K562 (cell line): ENCODE results near the gene EBF4. TPM values are rescaled to one million over a fixed set of nuclear protein-coding genes. Genes with fewer than 3 reads are reported as not detected.

ENCODE experiments used
- BRD4 ChIP-seq: fragments of 200-600 bp; sonication (generic); IDR thresholded peaks from 2 replicates; pipeline ENCODE4 v1.6.1; 2017; ENCODE audit warnings: inconsistent platforms
- ERF ChIP-seq: fragments of 450-650 bp; formaldehyde crosslinking; IDR thresholded peaks from 2 replicates; pipeline ENCODE4 v1.4.0; 2020; ENCODE audit warnings: mild to moderate bottlenecking, mixed read lengths
- GTF2E2 ChIP-seq: fragments of 200-800 bp; sonication (Bioruptor generic); IDR thresholded peaks from 2 replicates; pipeline ENCODE4 v1.6.1; 2016; ENCODE audit warnings: missing genetic modification characterization, missing compliant biosample characterization
- HDAC1 ChIP-seq, 2 experiments: fragments of 450-650 bp; IDR thresholded peaks; 2 replicates each; pipeline ENCODE4 v1.6.1; 2016 to 2017; ENCODE audit warnings: inconsistent platforms in 1 of 2, mild to moderate bottlenecking in 1 of 2, moderate library complexity in 1 of 2
- KLF1 ChIP-seq: fragments of 450-650 bp; IDR thresholded peaks from 2 replicates; pipeline ENCODE4 v1.6.1; 2016; ENCODE audit warnings: missing genetic modification characterization, missing compliant biosample characterization
- MEF2A ChIP-seq: IDR thresholded peaks from 2 replicates; pipeline ENCODE4 v1.6.1; 2011; ENCODE audit warnings: low read depth, mild to moderate bottlenecking, low read length, moderate library complexity; ENCODE audit not compliant: control insufficient read depth
- MEF2D ChIP-seq: conservative IDR thresholded peaks from 2 replicates; pipeline ENCODE4 v1.6.1; 2016; ENCODE audit warnings: low read depth, missing genetic modification characterization, missing compliant biosample characterization
- RAD51 ChIP-seq: fragments of 450-650 bp; IDR thresholded peaks from 2 replicates; pipeline ENCODE4 v1.7.1; 2016; ENCODE audit warnings: low read depth, mild to moderate bottlenecking, borderline replicate concordance
- SAP30 ChIP-seq: fragments of 200-600 bp; sonication (generic); IDR thresholded peaks from 2 replicates; pipeline ENCODE4 v1.6.1; 2012; ENCODE audit warnings: borderline replicate concordance, low read depth, mild to moderate bottlenecking, moderate library complexity, low read length, control low read depth, inconsistent platforms; ENCODE audit not compliant: insufficient read depth, poor library complexity, severe bottlenecking
- STAG1 ChIP-seq: sonication (generic); formaldehyde crosslinking; IDR thresholded peaks from 2 replicates; pipeline ENCODE4 v1.5.0; 2020; ENCODE audit warnings: missing genetic modification reagents, borderline replicate concordance
- TAF1 ChIP-seq: IDR thresholded peaks from 2 replicates; pipeline ENCODE4 v1.6.1; 2011; ENCODE audit warnings: mild to moderate bottlenecking, low read length, moderate library complexity; ENCODE audit not compliant: insufficient read depth, control insufficient read depth, severe bottlenecking; ENCODE audit errors: extremely low read depth
- TEAD4 ChIP-seq, 2 experiments: sonication (generic) in 1 of 2; formaldehyde crosslinking in 1 of 2; IDR thresholded peaks; 2 replicates each; pipeline versions ENCODE4 v1.6.1 to v1.8.0; 2012 to 2022; ENCODE audit warnings: borderline replicate concordance in 1 of 2, inconsistent platforms in 1 of 2, low read length in 1 of 2, mild to moderate bottlenecking in 1 of 2, missing genetic modification reagents in 1 of 2
- ZNF140 ChIP-seq: fragments of 250-450 bp; sonication (Bioruptor Pico); IDR thresholded peaks from 2 replicates; pipeline ENCODE4 v1.8.0; 2021; ENCODE audit warnings: moderate library complexity, mild to moderate bottlenecking, inconsistent platforms
- ZNF384 ChIP-seq: IDR thresholded peaks from 2 replicates; pipeline ENCODE4 v1.6.1; 2012; ENCODE audit warnings: low read depth, low read length, improper control_type of control experiment
- ZNF780A ChIP-seq: fragments of 250-450 bp; sonication (Bioruptor Pico); IDR thresholded peaks from 2 replicates; pipeline ENCODE4 v1.5.0; 2021; ENCODE audit warnings: mild to moderate bottlenecking
- polyA plus RNA-seq, 8 experiments: library from polyadenylated mRNA; depleted of rRNA in 4 of 8; stranded (reverse) in 5 of 8; unstranded in 3 of 8; fragments of >200 nt; fragmentation: Nextera tagmentation in 2 of 8; fragmentation: Illumina TruSeq in 1 of 8; extraction: Ambion mirVana in 2 of 8; extraction: Trizol in 1 of 8; gene quantifications; 2 replicates each; pipeline versions ENCODE4 v1.2.1 to v1.2.3, GENCODE V29; 2011 to 2014; ENCODE audit warnings: inconsistent platforms in 1 of 8, missing spikeins in 1 of 8
- total RNA-seq, 7 experiments: library from RNA; depleted of rRNA in 6 of 7; stranded (reverse); fragments of >200 nt in 6 of 7; fragmentation: Illumina TruSeq in 2 of 7; extraction: Trizol in 2 of 7; gene quantifications; 2 replicates each; pipeline versions ENCODE4 v1.2.1 to v1.2.3, GENCODE V29; 2011 to 2021; ENCODE audit warnings: low replicate concordance in 1 of 7
- TF ChIP-seq, protein P1 (sequence below): fragments of 450-650 bp; IDR thresholded peaks from 2 replicates; pipeline ENCODE4 v1.6.1; 2017; ENCODE audit warnings: mild to moderate bottlenecking, moderate library complexity
- TF ChIP-seq, protein P2 (sequence below): sonication (generic); formaldehyde crosslinking; IDR thresholded peaks from 2 replicates; pipeline ENCODE4 v1.8.1; 2023; ENCODE audit warnings: mild to moderate bottlenecking, missing genetic modification reagents
- TF ChIP-seq, protein P3 (sequence below): fragments of 250-450 bp; sonication (Bioruptor Pico); IDR thresholded peaks from 2 replicates; pipeline ENCODE4 v1.5.1; 2021; ENCODE audit warnings: mild to moderate bottlenecking
- TF ChIP-seq, protein P4 (sequence below): fragments of 450-650 bp; IDR thresholded peaks from 2 replicates; pipeline ENCODE4 v1.6.1; 2016; ENCODE audit warnings: mild to moderate bottlenecking

Gene EBF4
- total and polyA plus RNA-seq, 9 of the 15 experiments (the other 6 are each of a cell fraction or from before 2014, with no cell fraction given) = 0.09 TPM; not detected in 8

DNA sequence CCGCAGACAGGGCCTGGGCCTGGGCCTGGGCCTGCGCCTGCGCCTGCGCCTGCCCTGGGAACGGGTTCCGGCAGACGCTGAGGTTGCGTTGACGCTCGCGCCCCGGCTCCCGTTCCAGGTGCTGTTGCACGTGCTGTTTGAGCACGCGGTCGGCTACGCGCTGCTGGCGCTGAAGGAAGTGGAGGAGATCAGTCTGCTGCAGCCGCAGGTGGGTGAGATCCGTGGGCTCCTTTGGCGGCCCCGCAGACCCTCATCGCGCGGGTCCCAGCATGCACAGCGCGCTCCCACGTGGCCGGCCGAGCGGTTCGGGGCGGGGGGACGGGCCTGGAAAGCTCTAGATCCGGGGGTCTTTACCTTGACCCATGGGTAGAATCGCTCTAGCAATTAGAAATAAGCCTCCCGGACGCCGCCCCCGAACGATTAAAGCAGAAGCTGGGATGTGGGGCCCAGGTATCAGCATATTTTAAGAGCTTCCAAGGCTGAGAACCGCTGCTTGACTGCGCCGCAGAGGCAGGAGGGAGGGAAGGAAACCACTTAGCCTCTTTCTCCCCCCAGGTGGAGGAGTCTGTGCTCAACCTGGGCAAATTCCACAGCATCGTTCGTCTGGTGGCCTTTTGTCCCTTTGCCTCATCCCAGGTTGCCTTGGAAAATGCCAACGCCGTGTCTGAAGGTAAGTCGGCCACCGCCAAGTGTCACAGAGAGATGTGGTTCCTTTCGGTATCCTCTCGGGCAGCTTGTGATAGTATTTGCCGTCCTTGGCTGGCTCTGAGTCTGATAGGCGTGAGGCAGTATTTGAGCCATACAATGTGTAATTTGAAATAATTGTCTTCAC, 39.6 kb upstream of the EBF4 start (continued):
- TF ChIP-seq, protein P1, sequence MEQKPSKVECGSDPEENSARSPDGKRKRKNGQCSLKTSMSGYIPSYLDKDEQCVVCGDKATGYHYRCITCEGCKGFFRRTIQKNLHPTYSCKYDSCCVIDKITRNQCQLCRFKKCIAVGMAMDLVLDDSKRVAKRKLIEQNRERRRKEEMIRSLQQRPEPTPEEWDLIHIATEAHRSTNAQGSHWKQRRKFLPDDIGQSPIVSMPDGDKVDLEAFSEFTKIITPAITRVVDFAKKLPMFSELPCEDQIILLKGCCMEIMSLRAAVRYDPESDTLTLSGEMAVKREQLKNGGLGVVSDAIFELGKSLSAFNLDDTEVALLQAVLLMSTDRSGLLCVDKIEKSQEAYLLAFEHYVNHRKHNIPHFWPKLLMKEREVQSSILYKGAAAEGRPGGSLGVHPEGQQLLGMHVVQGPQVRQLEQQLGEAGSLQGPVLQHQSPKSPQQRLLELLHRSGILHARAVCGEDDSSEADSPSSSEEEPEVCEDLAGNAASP = no peak
- TF ChIP-seq, protein P2, sequence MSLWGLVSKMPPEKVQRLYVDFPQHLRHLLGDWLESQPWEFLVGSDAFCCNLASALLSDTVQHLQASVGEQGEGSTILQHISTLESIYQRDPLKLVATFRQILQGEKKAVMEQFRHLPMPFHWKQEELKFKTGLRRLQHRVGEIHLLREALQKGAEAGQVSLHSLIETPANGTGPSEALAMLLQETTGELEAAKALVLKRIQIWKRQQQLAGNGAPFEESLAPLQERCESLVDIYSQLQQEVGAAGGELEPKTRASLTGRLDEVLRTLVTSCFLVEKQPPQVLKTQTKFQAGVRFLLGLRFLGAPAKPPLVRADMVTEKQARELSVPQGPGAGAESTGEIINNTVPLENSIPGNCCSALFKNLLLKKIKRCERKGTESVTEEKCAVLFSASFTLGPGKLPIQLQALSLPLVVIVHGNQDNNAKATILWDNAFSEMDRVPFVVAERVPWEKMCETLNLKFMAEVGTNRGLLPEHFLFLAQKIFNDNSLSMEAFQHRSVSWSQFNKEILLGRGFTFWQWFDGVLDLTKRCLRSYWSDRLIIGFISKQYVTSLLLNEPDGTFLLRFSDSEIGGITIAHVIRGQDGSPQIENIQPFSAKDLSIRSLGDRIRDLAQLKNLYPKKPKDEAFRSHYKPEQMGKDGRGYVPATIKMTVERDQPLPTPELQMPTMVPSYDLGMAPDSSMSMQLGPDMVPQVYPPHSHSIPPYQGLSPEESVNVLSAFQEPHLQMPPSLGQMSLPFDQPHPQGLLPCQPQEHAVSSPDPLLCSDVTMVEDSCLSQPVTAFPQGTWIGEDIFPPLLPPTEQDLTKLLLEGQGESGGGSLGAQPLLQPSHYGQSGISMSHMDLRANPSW (CRISPR knock-in tag) = no peak
- no peak for TF ChIP-seq TAF1
- TF ChIP-seq ERF (CRISPR knock-in tag) = peak; percentile 61; the same call in 1 of the 2 replicates
- TF ChIP-seq ZNF140 (CRISPR knock-in tag) = no peak
- no peak for TF ChIP-seq MEF2A
- TF ChIP-seq ZNF780A = no peak
- TF ChIP-seq, protein P3, sequence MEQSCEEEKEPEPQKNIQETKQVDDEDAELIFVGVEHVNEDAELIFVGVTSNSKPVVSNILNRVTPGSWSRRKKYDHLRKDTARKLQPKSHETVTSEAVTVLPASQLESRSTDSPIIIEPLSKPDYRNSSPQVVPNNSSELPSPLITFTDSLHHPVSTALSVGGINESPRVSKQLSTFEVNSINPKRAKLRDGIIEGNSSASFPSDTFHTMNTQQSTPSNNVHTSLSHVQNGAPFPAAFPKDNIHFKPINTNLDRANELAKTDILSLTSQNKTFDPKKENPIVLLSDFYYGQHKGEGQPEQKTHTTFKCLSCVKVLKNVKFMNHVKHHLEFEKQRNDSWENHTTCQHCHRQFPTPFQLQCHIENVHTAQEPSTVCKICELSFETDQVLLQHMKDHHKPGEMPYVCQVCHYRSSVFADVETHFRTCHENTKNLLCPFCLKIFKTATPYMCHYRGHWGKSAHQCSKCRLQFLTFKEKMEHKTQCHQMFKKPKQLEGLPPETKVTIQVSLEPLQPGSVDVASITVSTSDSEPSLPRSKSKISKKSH (CRISPR knock-in tag) = no peak
- TF ChIP-seq SAP30 = peak; percentile 86
- TF ChIP-seq STAG1 = 0 out of 2 replicates have a peak, but pooled peaks have one; percentile 22
- no peak for TF ChIP-seq ZNF384
- TF ChIP-seq, protein P4, sequence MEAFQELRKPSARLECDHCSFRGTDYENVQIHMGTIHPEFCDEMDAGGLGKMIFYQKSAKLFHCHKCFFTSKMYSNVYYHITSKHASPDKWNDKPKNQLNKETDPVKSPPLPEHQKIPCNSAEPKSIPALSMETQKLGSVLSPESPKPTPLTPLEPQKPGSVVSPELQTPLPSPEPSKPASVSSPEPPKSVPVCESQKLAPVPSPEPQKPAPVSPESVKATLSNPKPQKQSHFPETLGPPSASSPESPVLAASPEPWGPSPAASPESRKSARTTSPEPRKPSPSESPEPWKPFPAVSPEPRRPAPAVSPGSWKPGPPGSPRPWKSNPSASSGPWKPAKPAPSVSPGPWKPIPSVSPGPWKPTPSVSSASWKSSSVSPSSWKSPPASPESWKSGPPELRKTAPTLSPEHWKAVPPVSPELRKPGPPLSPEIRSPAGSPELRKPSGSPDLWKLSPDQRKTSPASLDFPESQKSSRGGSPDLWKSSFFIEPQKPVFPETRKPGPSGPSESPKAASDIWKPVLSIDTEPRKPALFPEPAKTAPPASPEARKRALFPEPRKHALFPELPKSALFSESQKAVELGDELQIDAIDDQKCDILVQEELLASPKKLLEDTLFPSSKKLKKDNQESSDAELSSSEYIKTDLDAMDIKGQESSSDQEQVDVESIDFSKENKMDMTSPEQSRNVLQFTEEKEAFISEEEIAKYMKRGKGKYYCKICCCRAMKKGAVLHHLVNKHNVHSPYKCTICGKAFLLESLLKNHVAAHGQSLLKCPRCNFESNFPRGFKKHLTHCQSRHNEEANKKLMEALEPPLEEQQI = no peak
- TF ChIP-seq TEAD4 (IDR thresholded peaks at IDR 0.05; ENCODE audit: low read length) = no peak
- no peak for TF ChIP-seq TEAD4 (CRISPR knock-in tag; IDR thresholded peaks at IDR 0.05; ENCODE audit: borderline replicate concordance)
- peak; percentile 81 for TF ChIP-seq GTF2E2
- peak in 1 of 2 experiments; percentile 85; a peak in 2 of 4 replicates for TF ChIP-seq HDAC1 (IDR thresholded peaks at IDR 0.05)
- peak; percentile 66 for TF ChIP-seq RAD51
- peak; percentile 58; the same call in 1 of the 2 replicates for TF ChIP-seq BRD4
- TF ChIP-seq KLF1 (tag) = no peak
- no peak for TF ChIP-seq MEF2D (tag)
